Left cardiac atrium (tissue), 4 donors: ENCODE measurements around the gene SIK1. TPM values are rescaled to one million over a fixed set of nuclear protein-coding genes. Genes with fewer than 3 reads are reported as not detected.
"Not testable (repeated sequence)": the region's sequence is repeated elsewhere in the genome, so short reads cannot be mapped to it uniquely, and the experiment has no call there.

Experiments used
- ATAC-seq, 2 donors: fragments of 200-7000 bp; cut with Tn5 transposase; one replicate each; pipeline ENCODE4 v1.9.1; 2020; ENCODE audit warnings: mild to moderate bottlenecking in 2 of 2, moderate library complexity in 2 of 2
- DNase-seq: peaks from one replicate; pipeline ENCODE4 v3.0.0-alpha.2; 2020
- intact Hi-C, 2 donors: fragments of 100-400 bp; cut with DNase I; formaldehyde crosslinking; loops; one replicate each; pipeline versions ENCODE4 v1.14.1 to v1.15.1; 2022 to 2023
- total RNA-seq, 2 donors: library from RNA; stranded (reverse); fragmentation: NEBNext Ultra II Directional; extraction: Animal tissue kit (Norgen Biotek cat#: 25700); gene quantifications; one replicate each; pipeline ENCODE4 v1.2.1, GENCODE V29; 2021
- donor health status: DM: no; HTN: yes; CAD: no.
- donor health status: DM: no; HTN: yes; CAD: no; lungs with severe emphysema.
- donor health status: DM: yes; HTN: yes; CAD: no.
- donor health status: Dilated cardiomyopathy.

Gene SIK1
- total RNA-seq, 2 donors from 2014 or later: 15.3 to 49.7 TPM

- DNase-seq, intact Hi-C loops: not testable (repeated sequence)
- ATAC-seq: peak; percentile 44 to 56
Measured at GRCh38 chr21:43399595-43400015, 27.3 kb downstream of the SIK1 start.

DNA sequence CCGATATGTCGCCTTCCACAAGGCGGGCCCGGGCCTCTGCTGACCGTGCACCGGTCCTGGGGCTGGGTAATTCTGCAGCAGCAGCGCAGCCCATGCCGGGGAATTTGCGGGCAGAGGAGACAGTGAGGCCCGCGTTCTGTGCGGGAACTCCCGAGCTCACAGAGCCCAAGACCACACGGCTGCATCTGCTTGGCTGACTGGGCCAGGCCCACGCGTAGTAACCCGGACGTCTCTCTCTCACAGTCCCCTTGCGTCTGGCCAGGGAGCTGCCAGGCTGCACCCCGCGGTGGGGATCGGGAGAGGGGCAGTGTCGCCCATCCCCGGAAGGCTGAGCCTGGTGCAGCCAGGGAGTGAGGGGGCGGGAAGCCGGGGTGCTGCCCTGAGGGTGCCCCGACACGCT, 27.8 kb downstream of the SIK1 start:
- intact Hi-C loops, DNase-seq: not testable (repeated sequence)
- peak in 1 of 2 donors; percentile 15 for ATAC-seq

DNA sequence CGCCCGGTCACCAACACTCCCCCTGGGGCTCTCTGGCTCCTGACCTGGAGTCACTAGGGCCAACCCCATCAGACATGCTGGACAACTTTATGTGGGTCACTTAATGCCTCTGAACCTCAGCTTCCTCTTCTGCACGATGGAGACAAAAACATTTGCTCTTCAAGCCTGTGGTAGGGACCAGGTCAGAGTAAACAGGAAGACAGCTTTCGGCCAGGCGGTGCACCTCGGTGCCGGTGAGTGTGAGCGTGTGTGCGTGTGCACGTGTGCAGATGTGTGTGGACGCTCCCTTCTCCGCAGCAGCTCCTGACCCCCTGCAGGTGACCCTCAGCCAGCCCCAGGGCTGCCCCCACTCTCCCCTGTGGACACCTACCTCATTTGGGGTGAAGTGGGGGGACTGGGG, 28.4 kb downstream of the SIK1 start:
- ATAC-seq, intact Hi-C loops, DNase-seq: not testable (repeated sequence)

DNA sequence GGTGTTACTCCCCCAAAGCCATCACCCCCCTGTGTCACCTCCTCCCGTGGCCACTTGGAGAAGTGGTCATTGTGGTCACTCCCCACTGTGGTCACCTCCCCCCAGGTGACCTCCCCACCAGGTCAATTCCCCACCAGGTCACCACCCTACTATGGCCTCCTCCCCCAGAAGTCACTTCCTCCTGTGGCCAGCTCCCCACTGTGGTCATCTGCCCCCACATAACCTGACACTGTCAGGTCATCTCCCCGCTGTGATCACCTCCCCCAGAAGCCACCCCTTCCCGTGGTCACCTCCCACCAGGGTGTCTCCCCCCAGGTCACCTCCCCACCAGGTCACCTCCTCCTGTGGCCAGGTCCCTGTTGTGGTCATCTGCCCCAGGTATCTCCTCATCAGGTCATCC, 28.9 kb downstream of the SIK1 start:
- intact Hi-C loops, ATAC-seq, DNase-seq: not testable (repeated sequence)

DNA sequence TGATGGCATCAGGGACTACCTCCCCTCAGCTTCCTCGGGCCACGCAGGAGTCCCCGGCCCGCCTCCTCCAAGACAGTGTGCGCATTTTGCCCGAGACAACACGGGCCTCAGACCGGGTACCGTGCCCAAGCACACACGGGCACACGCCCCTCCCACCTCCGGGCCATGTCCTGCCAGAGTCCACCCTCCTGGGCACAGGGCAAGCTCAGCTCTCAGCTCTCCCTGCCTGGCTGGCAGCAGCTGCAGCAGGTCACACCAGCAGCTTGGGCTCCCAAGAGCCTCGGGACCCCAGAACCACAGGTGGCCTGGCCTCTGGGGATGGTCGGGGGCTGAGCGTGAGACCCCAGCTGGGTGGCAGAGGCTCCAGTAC, 29.5 kb downstream of the SIK1 start:
- intact Hi-C loops, ATAC-seq, DNase-seq: not testable (repeated sequence)

GRCh38 chr21:43396788-43397438, 30.0 kb downstream of the SIK1 start:
- intact Hi-C loops, ATAC-seq, DNase-seq: not testable (repeated sequence)

GRCh38 chr21:43383351-43383750, 43.6 kb downstream of the SIK1 start:
- intact Hi-C loops: not testable (repeated sequence)
- peak; percentile 39 to 68 for ATAC-seq

GRCh38 chr21:43382902-43383301, 44.0 kb downstream of the SIK1 start:
- ATAC-seq: not testable (repeated sequence)

More at GRCh38 chr21:43383351-43383750, 43.6 kb downstream of the SIK1 start:
- DNase-seq: not testable (repeated sequence)

DNA sequence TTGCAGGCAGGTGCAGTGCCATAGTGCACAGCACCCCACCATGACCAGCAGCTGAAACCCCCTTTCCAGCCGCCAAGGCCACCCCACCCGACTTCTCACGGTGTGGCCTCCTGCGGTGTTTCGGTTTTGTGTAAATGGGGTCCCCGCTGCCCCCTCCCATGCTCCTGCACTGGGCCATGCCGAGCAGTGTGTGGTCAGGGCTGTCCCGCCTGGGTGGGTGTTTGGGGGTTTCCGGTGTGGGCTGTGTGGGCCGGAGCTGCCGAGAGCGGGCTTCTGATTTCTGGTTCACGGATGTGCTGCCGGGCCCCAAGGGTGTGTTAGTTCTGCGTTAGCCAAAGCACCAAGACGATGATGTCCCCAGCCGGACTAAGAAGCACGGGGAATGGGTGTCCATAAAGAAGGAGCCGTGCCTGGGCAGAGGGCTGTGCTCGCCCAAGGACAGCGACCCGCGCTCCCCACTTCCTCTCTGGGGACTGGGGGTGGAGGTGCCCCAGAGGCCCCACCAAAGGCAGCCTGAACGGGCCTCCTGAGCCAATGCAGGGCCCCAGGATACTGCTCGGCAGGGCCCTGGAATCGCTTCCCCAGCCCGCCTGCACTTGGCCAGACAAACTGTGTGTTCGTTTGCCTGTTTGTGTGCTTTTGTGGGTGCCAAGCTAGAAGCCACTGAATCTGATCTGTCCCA, 45.9 kb downstream of the SIK1 start:
- DNase-seq, ATAC-seq, intact Hi-C loops: not testable (repeated sequence)

More at GRCh38 chr21:43382902-43383301, 44.0 kb downstream of the SIK1 start:
- intact Hi-C loops, DNase-seq: not testable (repeated sequence)

DNA sequence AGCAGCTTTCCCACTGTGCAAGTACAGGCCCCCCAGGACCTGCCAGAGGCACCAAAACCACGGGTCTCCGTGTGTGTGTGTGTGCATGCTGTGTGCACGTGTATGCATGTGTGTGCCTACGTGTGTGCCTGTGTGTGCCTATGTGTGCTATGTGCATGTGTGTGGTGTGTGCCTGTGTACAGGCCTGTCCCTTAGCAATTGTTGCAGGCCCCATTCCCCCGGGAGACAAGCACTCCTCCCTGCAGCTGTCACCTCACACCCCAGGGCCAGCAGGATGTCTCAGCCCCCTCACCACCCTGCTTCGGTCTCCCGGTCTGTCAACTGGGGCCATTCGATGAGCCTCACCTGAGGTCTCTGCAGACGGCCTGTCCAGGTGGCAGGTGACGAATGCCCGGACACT, 46.6 kb downstream of the SIK1 start:
- DNase-seq, ATAC-seq, intact Hi-C loops: not testable (repeated sequence)

DNA sequence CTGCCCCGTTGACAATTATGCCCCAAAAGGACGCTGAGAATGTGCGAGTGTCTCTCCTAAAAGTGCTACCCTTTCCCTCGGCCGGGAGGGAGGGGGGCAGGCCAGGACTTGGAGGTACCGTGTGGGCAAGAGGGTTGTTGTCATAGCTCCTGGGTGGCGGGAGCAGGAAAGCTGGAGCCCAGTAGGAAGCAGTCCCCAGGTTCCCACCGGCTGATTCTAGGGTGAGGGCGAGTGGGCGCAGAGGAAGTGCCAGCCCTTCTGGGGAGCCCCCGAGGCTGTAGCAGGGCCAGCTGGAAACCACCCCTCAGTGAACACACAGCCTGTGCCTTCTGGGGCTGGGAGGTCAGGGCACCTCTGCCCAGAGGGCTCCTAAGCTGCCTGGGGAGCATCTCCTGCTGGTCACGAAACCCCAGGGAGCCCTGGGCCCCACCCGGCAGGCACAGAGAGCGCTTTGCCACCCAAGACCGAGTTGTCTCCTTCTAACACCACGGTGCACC, 47.3 kb downstream of the SIK1 start:
- DNase-seq, intact Hi-C loops: not testable (repeated sequence)

GRCh38 chr21:43376478-43376882, 50.5 kb downstream of the SIK1 start:
- no peak for DNase-seq
- intact Hi-C loops: no loop called here
- ATAC-seq: no peak

More for the DNA sequence above, 47.3 kb downstream of the SIK1 start:
- not testable (repeated sequence) for ATAC-seq

- peak; percentile 14 for DNase-seq
Measured at GRCh38 chr21:43375837-43376477, 51.0 kb downstream of the SIK1 start.

DNA sequence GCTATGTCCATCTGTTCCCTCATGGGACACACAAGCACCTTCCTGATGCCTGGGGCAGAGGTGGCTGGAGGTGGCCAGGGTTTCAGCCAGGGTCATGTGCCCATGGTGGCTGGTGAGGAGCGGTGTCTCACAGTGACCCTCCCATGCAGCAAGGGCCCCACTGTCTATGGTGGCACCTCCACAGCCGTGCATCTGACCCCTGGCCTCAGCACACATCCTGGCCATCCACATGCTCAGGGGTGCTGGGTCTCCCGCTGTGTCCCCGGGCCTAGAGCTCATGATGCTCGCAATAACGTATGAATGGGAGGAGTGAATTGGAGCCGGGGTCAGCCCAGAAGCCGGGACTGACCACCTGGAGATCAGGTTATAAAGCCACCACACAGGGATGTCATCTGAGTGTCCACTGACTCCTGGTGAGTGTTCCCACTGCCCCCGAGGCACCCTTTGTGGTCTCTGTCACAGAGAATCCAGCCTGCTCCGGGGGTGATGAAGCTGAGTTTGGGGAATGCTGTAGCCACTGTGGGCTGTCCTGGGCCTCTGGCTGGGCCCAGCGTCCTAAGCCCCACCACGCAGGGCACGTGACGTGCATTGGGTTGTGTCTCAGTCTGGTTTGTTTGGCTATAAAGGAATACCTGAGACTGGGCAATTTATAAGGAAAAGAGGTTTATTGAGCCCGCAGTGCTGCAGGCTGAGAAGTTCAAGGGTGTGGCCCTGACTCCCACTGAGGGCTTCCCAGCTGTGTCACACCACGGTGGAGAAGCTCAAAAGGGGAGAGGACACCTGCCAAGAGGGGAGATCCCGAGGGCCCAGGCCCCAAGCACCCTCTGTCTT, 51.7 kb downstream of the SIK1 start:
- DNase-seq: peak; percentile 12
- intact Hi-C loops: no loop called here
- ATAC-seq: no peak

More at GRCh38 chr21:43375837-43376477, 51.0 kb downstream of the SIK1 start:
- no peak for ATAC-seq
- intact Hi-C loops: no loop called here

DNA sequence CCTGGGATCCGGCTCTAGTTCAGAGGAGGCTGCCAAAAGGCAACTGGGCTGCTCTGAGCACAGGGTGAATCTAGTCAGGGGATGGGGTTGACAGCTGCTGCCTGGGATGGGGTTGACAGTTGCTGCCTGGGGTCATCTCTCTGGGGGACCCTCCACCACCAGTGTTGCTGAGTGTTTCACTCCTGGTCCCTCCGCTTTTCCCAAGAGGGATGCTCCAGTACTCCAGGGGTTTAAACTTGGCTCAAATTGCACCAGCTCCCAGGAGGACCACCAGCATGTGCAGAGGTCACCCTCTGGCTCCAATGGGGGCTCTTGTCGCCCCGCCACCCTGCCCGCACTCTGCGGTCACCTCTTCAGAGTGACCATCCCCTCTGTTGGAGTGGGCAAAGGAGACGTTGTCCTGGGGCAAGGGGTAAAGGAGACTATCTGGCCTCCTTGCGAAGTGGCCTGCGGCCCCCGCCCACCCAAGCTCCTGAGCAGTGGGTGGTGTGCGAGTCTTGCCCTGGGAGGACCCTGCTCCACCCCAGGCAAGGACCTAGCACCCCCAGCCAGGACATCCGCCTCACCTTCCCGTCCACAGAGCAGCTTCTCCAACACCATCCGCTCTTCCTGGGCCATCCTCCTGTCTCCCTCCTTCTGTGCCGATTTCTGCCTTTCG, 52.6 kb downstream of the SIK1 start:
- DNase-seq: no peak
- intact Hi-C loops: no loop called here
- ATAC-seq: no peak

DNA sequence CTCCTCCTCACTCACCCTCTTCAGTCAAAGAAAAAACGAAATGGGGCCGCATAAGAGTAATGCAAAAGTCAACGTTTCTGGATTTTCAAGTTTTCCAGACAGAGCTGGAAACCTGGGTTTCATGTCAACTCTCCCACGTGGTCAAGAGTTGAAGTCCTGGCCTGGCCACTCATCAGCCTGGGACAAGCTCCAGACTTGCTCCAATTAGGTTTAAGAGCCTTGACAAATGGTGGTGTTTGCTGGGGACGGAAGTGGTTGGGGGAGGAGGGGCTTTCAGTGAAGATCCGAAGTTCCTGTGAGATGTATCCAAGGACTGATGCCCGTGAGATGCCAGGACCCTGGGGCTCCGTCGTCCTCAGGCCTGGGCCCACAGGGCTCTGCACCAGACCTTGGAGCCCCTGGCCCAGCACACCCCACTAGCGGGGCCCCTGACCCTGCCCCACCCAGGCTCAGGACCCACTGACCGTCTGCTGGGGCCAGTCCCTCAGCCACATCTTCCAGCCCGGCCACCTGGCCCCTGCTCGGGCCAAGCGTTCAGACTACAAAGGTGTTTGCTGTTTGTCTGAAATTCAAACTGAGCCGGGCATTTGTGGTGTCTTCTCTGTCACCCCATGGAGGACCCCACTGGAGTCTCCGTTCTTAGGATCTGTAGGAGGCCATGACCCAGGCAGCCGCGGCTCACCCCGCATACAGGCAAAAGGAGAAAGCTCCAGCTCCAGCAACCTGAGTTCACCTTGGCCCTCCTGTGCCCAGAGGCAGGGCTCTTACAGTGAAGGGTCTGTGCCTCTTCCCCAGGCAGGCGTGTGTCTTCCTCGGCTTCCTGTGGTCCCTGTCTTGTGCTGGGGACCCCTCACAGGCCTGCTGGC, 53.3 kb downstream of the SIK1 start:
- intact Hi-C loops: no loop called here
- ATAC-seq (no peak), DNase-seq (no peak)

DNA sequence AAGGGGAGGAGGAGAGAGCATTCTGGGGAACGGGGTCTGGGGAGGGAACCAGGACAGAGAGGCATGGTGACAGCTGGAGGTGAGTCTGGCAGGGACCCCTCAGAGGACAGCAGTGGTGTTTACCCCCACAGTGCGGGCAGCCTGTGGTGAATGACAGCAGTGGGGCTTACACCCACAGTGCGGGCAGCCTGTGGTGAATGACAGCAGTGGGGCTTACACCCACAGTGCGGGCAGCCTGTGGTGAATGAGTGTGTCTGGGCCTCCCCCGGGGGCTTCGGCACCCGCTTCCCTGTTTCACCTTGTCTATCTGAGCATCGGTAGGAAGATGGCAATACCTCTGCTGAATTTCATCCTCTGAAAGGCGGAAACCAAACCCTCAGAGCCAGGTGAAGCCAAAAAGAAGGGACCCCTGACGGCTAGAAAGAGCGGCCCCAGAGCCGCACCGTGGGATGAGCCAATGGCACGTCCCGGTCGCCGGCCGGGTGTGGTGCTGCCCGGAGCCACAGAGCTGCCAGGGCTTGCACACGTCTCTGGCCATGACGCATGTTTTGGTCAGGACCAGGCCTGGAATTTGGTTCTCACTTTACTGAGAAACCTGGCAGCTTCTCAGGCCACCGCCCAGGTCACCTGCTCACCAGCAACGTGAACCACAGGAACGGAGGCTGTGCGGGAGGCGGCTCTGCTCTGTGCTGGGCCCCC, 54.1 kb downstream of the SIK1 start:
- no peak for ATAC-seq
- intact Hi-C loops: no loop called here

More for the DNA sequence above, 54.1 kb downstream of the SIK1 start:
- no peak for DNase-seq
